SU-DHL-6 (cell line): Measurements from ENCODE around the gene PLCD1.

Experiments
- H2AFZ ChIP-seq: fragments of 200-600 bp; sonication (generic); 2 replicates; pipeline ENCODE4 v1.6.1; 2014; ENCODE audit warnings: low read depth, mild to moderate bottlenecking, moderate library complexity, mixed read lengths, antibody characterized with exemption, low read length; ENCODE audit not compliant: severe bottlenecking
- H3F3A ChIP-seq: fragments of 200-600 bp; shearing (Covaris generic); 2 replicates; pipeline ENCODE4 v1.6.0; 2016; ENCODE audit warnings: antibody characterized with exemption, mild to moderate bottlenecking; ENCODE audit not compliant: insufficient read depth
- H3K27ac ChIP-seq: fragments of 200-600 bp; sonication (generic); 2 replicates; pipeline ENCODE4 v1.5.1; 2016; ENCODE audit warnings: low read depth, mild to moderate bottlenecking, low read length, moderate library complexity, mixed read lengths
- H3K27me3 ChIP-seq: fragments of 200-600 bp; sonication (generic), shearing (Covaris generic); 2 replicates; pipeline ENCODE4 v1.6.0; 2014; ENCODE audit warnings: mild to moderate bottlenecking, low read length
- H3K36me3 ChIP-seq: fragments of 200-600 bp; sonication (generic); 2 replicates; pipeline ENCODE4 v1.6.1; 2014; ENCODE audit warnings: mild to moderate bottlenecking, low read length, mixed read lengths
- H3K4me2 ChIP-seq: fragments of 300-600, 200-600 bp; shearing (Covaris generic), sonication (generic); 2 replicates; pipeline ENCODE4 v1.6.0; 2014; ENCODE audit warnings: low read length, low read depth, mild to moderate bottlenecking; ENCODE audit not compliant: poor library complexity, severe bottlenecking
- H3K4me3 ChIP-seq: fragments of 200-600 bp; sonication (generic); 2 replicates; pipeline ENCODE4 v1.5.1; 2014; ENCODE audit warnings: antibody characterized with exemption, low read length, mild to moderate bottlenecking, mixed read lengths; ENCODE audit not compliant: insufficient read depth, poor library complexity, severe bottlenecking
- H3K79me2 ChIP-seq: fragments of 200-600 bp; sonication (generic); 2 replicates; pipeline ENCODE4 v1.6.1; 2014; ENCODE audit warnings: mild to moderate bottlenecking, low read length, moderate library complexity; ENCODE audit not compliant: insufficient read depth
- H3K9ac ChIP-seq: fragments of 200-600 bp; sonication (generic); 2 replicates; pipeline ENCODE4 v1.7.0; 2014; ENCODE audit warnings: mild to moderate bottlenecking, low read length
- H3K9me2 ChIP-seq: fragments of 200-600 bp; sonication (generic); replicated peaks from 2 replicates; pipeline ENCODE4 v1.6.1; 2014; ENCODE audit warnings: low read length; ENCODE audit not compliant: insufficient read depth
- H3K9me3 ChIP-seq: fragments of 200-600 bp; sonication (generic); 2 replicates; pipeline ENCODE4 v1.6.1; 2014; ENCODE audit warnings: low read length, mixed read lengths; ENCODE audit not compliant: insufficient read depth
- H4K20me1 ChIP-seq: fragments of 200-600 bp; sonication (generic); 2 replicates; pipeline ENCODE4 v1.6.1; 2014; ENCODE audit warnings: low read depth, mild to moderate bottlenecking, antibody characterized with exemption, low read length, moderate library complexity, mixed read lengths
- EZH2phosphoT487 ChIP-seq: fragments of 200-600 bp; sonication (generic), shearing (Covaris generic); conservative IDR thresholded peaks from 2 replicates; pipeline ENCODE4 v1.6.1; 2018; ENCODE audit warnings: mild to moderate bottlenecking, antibody characterized with exemption, low read length, moderate library complexity, mixed read lengths
- TF ChIP-seq, protein P1 (sequence below): fragments of 200-600 bp; sonication (generic); IDR thresholded peaks from one replicate; pipeline ENCODE4 v1.5.1; 2017; ENCODE audit warnings: antibody characterized with exemption, mild to moderate bottlenecking, low read length, moderate library complexity; ENCODE audit not compliant: insufficient read depth, poor library complexity, severe bottlenecking

Gene PLCD1

DNA sequence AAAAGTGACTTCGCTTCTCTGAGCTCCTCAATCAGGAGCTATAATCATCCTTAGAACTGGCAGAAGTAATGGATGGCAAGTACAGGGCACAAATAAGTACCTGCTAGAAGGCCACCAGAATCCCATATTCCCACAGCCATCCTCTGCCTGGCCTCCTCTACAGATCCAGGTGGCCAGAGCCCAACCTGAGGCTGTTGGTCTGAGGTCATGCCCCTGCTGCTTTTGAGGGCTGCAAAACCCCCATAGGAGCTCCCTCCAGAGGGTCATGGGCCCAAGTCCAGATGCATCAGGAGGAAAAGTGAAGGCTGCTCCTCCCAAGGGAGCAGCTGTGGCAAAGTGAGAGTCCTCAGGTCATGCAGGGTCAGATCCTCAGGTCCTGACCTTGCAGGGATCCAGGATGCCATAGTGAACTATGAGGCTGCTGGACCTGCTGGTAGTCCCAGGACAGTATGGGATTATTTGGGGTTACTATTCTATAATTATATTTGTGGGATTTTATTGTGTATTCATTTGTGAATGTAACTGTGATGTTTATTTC is 3.0 kb upstream of the PLCD1 start:
- Histone ChIP-seq H3K4me2 (no peak overlapping the region), H3K79me2 (no peaks in the 10 kb centered on the region), H3K27ac (no peak overlapping the region), H2AFZ (no peak overlapping the region), H3K9me3 (no peaks in the 10 kb centered on the region), H3K4me3 (no peak overlapping the region), H3K36me3 (no peaks in the 10 kb centered on the region), H3K9me2 (no peaks in the 10 kb centered on the region), H3K9ac (no peak overlapping the region), H4K20me1 (no peaks in the 10 kb centered on the region), H3F3A (no peaks in the 10 kb centered on the region), H3K27me3 (no peaks in the 10 kb centered on the region)
- no peak for TF ChIP-seq EZH2phosphoT487
- TF ChIP-seq, protein P1, sequence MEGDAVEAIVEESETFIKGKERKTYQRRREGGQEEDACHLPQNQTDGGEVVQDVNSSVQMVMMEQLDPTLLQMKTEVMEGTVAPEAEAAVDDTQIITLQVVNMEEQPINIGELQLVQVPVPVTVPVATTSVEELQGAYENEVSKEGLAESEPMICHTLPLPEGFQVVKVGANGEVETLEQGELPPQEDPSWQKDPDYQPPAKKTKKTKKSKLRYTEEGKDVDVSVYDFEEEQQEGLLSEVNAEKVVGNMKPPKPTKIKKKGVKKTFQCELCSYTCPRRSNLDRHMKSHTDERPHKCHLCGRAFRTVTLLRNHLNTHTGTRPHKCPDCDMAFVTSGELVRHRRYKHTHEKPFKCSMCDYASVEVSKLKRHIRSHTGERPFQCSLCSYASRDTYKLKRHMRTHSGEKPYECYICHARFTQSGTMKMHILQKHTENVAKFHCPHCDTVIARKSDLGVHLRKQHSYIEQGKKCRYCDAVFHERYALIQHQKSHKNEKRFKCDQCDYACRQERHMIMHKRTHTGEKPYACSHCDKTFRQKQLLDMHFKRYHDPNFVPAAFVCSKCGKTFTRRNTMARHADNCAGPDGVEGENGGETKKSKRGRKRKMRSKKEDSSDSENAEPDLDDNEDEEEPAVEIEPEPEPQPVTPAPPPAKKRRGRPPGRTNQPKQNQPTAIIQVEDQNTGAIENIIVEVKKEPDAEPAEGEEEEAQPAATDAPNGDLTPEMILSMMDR, result no peak

DNA sequence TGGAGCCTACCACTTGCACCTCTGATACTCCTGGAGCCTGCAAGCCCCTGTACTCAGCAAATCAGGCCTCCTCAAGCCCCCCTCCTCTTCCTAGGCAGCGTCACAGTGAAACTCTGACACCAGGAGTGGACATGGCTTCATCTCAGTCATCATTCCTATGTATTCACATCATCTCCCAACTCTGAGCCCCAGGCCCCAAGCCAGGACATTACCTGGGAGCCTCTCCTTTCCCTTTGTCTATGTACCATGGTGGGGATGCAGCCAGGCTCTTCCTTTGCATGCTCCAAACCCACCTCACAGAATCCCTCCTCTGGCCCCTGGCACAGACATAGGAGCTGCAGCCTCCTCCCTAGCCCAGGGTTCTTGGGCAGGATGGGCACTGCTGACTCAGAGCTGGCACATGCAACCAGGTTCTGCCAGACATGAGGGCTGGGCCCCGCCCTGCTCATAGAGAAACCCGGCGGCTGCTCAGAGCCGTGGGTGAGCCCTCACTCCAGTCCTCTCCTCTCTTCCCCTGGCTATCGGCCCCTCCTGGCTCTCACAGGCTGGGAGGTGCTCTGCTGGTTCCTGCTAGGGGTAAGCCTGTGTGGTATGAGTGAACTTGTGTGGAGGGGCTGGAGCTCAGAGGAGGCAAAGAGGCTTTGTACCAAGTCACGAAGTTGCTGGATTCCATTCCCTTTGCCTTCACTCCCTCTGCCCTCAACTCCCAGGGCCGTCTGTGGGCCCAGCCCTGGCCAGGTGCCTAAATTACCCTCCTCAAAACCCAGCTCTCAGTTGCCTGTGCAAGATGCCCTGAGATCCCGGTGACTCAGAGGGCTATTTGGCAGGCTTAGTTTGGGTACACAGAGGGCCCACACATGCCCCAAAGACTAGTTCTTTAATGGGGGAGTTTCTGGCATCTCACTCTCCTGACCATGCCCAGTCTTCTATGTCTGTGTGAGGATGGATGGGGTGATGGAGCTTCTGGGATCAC is 1.9 kb upstream of the PLCD1 start:
- Histone ChIP-seq H3K36me3 (no peaks in the 10 kb centered on the region), H3K9me2 (no peaks in the 10 kb centered on the region), H3K9me3 (no peaks in the 10 kb centered on the region), H4K20me1 (no peaks in the 10 kb centered on the region), H3K4me3 (no peak overlapping the region), H3K79me2 (no peaks in the 10 kb centered on the region), H3K27ac (no peak overlapping the region), H2AFZ (no peak overlapping the region), H3K9ac (no peak overlapping the region), H3K4me2 (no peak overlapping the region), H3K27me3 (no peaks in the 10 kb centered on the region), H3F3A (no peaks in the 10 kb centered on the region)
- TF ChIP-seq EZH2phosphoT487, result no peak
- TF ChIP-seq, protein P1, result no peak

DNA sequence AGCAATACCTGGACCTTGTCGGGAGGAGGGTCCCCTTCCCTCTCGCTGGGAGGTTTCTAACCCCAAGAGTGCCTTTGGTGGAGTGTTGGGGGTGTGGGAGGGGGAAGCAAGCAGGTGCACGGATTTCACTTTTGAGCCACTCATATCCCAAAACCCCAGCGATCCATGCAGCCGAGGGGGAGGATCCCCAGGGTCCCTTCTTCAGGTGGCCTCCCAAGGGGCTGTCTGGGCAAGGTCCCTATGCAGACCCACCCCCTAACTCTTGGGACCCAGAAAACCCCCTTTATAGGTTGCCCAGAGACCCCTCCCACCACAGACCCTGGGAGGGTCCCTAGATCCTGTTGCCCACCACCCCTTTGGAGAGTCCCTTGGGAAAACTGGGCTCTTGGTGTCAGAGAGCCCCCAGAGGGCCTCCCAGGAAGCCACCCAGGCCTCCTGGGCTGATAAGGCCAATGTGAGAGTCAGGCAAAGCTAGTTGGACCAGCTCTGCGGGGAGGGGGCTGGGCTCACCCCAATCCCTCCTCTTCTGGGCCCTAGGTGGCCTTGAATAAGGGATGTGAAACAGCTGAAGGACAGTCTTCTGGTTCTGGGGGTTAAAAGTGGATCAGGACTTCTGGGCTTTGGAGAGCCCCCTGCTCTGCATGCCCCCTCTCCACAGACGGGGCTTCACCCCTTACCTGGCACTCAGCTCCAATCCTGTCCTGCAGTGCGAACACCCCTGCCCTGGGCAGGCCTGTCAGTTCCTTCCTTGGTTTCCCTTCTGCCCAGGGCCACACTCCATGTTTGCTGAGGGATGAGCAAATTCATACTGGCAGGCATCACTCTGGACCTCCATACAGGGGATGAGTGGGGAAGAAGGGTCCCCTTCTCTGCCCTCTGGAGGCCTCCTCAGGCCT is 932 bp upstream of the PLCD1 start:
- H3K9ac ChIP-seq, result no peak overlapping the region
- H3K79me2 ChIP-seq, result no peaks in the 10 kb centered on the region
- no peak overlapping the region for H2AFZ ChIP-seq
- H3K9me3 ChIP-seq, result no peaks in the 10 kb centered on the region
- H3K36me3 ChIP-seq, result no peaks in the 10 kb centered on the region
- H3K27me3 ChIP-seq, result no peaks in the 10 kb centered on the region
- H3K4me2 ChIP-seq, result no peak overlapping the region
- no peak overlapping the region for H3K27ac ChIP-seq
- no peaks in the 10 kb centered on the region for H4K20me1 ChIP-seq
- H3F3A ChIP-seq, result no peaks in the 10 kb centered on the region
- no peaks in the 10 kb centered on the region for H3K9me2 ChIP-seq
- TF ChIP-seq, protein P1, result no peak
- no peak for TF ChIP-seq EZH2phosphoT487
- no peak overlapping the region for H3K4me3 ChIP-seq
